ENCODE results near the gene RIOK3.

- TF ChIP-seq CTCF (IDR thresholded peaks at IDR 0.05) (no peak), RAD21 (conservative IDR thresholded peaks at IDR 0.05 in 1 of 2, IDR thresholded peaks at IDR 0.05 in 1 of 2) (no peak), POLR2A (IDR thresholded peaks at IDR 0.05; ENCODE audit: low read length) (no peak), CEBPB (IDR thresholded peaks at IDR 0.05) (peak; percentile 32 to 71; a peak in 3 of 4 replicates), PBX3 (IDR thresholded peaks at IDR 0.05) (no peak)
Measured at GRCh38 chr18:23528580-23529472, 75.7 kb downstream of the RIOK3 start.

Data from A549 (cell line).